Muscle layer of duodenum (tissue), 2 donors: ENCODE measurements around the gene TMEM139.
A peak's percentile ranks its signal among the peaks of the same experiment; 100 is the strongest.
"Not testable (repeated sequence)": the region's sequence is repeated elsewhere in the genome, so short reads cannot be mapped to it uniquely, and the experiment has no call there.

ENCODE experiments used
- H3K27ac ChIP-seq: one replicate; pipeline ENCODE4 v1.7.0; 2013; ENCODE audit warnings: mild to moderate bottlenecking, low read length
- H3K27me3 ChIP-seq: one replicate; pipeline ENCODE4 v1.7.0; 2013; ENCODE audit warnings: low read depth, mild to moderate bottlenecking, control low read depth, low read length
- H3K36me3 ChIP-seq, 2 donors: one replicate each; pipeline ENCODE4 v1.7.0; 2013; ENCODE audit warnings: low read length in 2 of 2, control low read depth in 1 of 2, mild to moderate bottlenecking in 1 of 2; ENCODE audit not compliant: insufficient read depth in 2 of 2, control insufficient read depth in 1 of 2
- H3K4me1 ChIP-seq, 2 donors: one replicate each; pipeline ENCODE4 v1.7.0; 2013; ENCODE audit warnings: low read length in 2 of 2, mild to moderate bottlenecking in 2 of 2, control low read depth in 1 of 2, moderate library complexity in 1 of 2; ENCODE audit not compliant: insufficient read depth in 2 of 2, control insufficient read depth in 1 of 2
- H3K4me3 ChIP-seq, 2 donors: one replicate each; pipeline ENCODE4 v1.7.0; 2013; ENCODE audit warnings: low read length in 2 of 2, low read depth in 1 of 2, mild to moderate bottlenecking in 1 of 2
- H3K9me3 ChIP-seq, 2 donors: one replicate each; pipeline ENCODE4 v1.7.0; 2013; ENCODE audit warnings: low read length in 2 of 2, control low read depth in 1 of 2, mild to moderate bottlenecking in 1 of 2; ENCODE audit not compliant: control insufficient read depth in 1 of 2
- donor health status: healthy.

The TMEM139 gene

DNA sequence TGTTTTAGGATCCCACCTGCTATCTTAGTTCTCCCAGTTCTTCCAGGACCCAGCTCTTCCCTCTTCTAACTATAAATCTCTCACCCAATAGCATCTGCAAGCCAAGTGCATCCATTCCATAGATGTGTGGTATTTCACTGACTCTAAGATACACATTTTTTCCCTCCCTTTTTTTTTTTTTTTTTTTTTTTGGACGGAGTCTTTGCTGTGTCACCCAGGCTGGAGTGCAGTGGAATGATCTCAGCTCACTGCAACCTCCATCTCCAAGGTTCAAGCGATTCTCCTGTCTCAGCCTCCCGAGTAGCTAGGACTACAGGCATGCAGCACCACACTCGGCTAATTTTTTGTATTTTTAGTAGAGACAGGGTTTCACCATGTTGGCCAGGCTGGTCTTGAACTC lies 5.1 kb downstream of the TMEM139 start:
- Histone ChIP-seq H3K4me3 (peak overlapping the region in 1 of 2 donors; percentile 90), H3K4me1 (peaks cover 5 to 32% of the 10 kb centered on the region in 2 donors), H3K36me3 (peaks cover 27% of the 10 kb centered on the region in 2 donors)
- H3K27me3 ChIP-seq, H3K27ac ChIP-seq, H3K9me3 ChIP-seq: not testable (repeated sequence)

DNA sequence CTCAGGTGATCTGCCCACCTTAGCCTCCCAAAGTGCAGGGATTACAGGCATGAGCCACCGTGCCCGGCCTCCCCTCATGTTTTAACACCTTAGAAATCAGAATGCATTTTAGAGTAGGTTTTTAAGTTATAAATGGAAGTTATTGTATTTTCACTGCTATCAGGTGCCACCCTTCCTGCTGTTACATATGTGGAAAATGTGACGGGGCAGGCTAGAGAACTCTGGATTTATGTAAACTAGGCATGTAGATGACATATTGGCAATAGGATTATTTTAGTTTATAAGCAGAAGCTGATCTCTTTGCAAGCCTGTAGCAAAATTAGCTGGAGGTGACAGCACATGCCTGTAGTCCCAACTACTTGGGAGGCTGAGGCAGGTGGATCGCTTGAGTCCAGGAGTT lies 5.5 kb downstream of the TMEM139 start:
- Histone ChIP-seq H3K4me1 (peaks cover 5 to 32% of the 10 kb centered on the region in 2 donors), H3K4me3 (no peak overlapping the region), H3K27me3 (no peaks in the 10 kb centered on the region), H3K9me3 (no peaks in the 10 kb centered on the region), H3K36me3 (peaks cover 31 to 32% of the 10 kb centered on the region in 2 donors), H3K27ac (no peak overlapping the region)

DNA sequence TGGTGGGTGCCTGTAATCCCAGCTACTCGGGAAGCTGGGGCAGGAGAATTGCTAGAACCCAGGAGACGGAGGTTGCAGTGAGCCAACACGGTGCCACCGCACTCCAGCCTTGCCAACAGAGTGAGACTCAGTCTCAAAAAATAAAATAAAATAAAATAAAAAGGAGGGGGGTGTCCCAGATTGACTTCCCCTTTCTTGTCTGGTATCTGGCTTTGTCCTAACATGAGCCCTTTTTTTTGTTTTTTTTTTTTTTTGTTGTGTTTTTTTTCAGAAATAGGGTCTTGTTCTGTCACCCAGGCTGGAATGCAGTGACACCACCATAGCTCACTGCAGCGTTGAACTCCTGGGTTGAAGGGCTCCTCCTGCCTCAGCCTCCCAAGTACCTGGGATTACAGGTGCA lies 8.1 kb downstream of the TMEM139 start:
- H3K27ac ChIP-seq = no peak overlapping the region
- H3K4me1 ChIP-seq = peaks cover 0 to 23% of the 10 kb centered on the region in 2 donors
- H3K4me3 ChIP-seq = no peak overlapping the region
- no peaks in the 10 kb centered on the region for H3K9me3 ChIP-seq
- H3K27me3 ChIP-seq = no peaks in the 10 kb centered on the region
- peaks cover 42 to 46% of the 10 kb centered on the region in 2 donors for H3K36me3 ChIP-seq

DNA sequence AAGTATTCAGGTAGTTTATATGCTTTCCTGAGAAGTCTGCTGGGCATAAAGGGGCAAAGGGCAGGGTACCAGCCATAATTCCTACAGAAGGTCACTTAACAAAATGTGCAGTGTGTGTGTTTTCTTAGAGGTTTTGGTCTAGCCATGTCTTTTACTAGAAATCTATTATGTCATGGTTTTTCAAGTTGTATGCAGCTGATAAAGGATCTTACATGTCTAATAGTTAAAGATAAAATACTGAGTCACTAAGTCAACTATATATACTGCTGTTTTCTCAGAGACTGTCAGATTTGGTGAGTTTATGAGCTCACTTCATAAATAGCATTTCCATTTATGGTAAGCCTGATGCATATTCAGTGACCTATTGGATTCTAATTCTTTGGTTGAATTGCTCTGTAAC lies 11.1 kb downstream of the TMEM139 start:
- no peak overlapping the region for H3K4me3 ChIP-seq
- no peaks in the 10 kb centered on the region for H3K27me3 ChIP-seq
- no peak overlapping the region for H3K27ac ChIP-seq
- peaks cover 4% of the 10 kb centered on the region in 2 donors for H3K4me1 ChIP-seq
- H3K9me3 ChIP-seq = no peaks in the 10 kb centered on the region
- H3K36me3 ChIP-seq = peaks cover 65 to 68% of the 10 kb centered on the region in 2 donors

DNA sequence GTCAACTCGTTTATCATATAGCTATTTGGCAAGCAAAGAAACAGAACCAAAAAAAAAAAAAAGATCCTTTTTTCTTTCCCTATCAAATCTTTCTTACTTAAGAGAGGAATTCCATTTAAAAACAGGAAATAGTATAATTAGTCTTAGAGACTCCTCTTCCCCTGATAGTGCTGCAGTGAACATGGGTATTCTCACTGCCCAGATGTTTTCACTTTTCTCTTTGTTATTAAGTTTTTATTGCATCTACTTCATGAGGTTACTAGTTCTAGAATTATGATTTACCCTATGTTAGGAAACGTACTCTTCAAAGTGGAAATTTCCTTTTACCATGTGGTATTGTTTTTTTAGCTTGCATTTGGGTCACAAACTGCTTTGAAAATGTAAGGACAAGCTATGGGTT lies 11.9 kb downstream of the TMEM139 start:
- Histone ChIP-seq H3K27ac (no peak overlapping the region), H3K27me3 (no peaks in the 10 kb centered on the region), H3K4me3 (no peak overlapping the region), H3K9me3 (no peaks in the 10 kb centered on the region), H3K36me3 (peaks cover 68 to 75% of the 10 kb centered on the region in 2 donors), H3K4me1 (peaks cover 0 to 6% of the 10 kb centered on the region in 2 donors)

DNA sequence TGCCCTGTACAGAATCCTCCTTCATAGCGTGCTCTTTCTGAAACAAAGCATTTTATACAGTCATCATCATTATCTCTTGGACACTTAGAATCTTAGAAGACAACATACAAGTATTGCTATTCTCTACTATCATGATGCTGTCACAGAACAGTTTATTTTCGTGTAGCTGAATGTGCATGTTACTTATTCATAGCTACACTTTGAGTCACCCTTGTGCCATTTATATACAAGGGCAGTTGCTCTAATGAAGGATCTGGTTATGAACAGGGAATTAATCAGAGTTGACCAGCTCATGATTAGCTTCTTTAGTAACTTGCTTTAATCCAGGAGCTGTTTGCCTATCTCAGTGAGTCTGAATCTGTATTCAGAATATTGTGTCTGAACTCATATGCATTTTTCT lies 14.6 kb downstream of the TMEM139 start:
- Histone ChIP-seq H3K4me3 (no peak overlapping the region), H3K27ac (no peak overlapping the region), H3K36me3 (peaks cover 68 to 75% of the 10 kb centered on the region in 2 donors), H3K4me1 (peaks cover 0 to 6% of the 10 kb centered on the region in 2 donors), H3K27me3 (no peaks in the 10 kb centered on the region), H3K9me3 (no peaks in the 10 kb centered on the region)

DNA sequence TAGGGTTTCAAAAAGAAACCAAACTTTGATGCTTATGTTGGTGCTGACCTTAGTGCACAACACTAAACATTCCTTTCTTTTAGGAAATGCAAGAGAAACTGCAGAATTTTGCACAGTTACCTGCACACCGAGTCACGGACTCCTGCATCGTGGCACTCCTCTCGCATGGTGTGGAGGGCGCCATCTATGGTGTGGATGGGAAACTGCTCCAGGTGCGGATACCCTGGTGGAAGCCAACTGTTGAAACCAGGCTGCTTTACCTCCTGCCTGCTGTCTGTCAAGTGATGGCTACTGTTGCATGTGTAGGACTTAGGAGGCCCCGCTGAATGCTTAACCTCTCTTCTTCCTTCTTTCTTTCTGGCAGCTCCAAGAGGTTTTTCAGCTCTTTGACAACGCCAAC lies 15.1 kb downstream of the TMEM139 start:
- Histone ChIP-seq H3K27me3 (no peaks in the 10 kb centered on the region), H3K27ac (no peak overlapping the region), H3K36me3 (peaks cover 69 to 75% of the 10 kb centered on the region in 2 donors), H3K4me3 (no peak overlapping the region), H3K9me3 (no peaks in the 10 kb centered on the region), H3K4me1 (peaks cover 0 to 6% of the 10 kb centered on the region in 2 donors)

DNA sequence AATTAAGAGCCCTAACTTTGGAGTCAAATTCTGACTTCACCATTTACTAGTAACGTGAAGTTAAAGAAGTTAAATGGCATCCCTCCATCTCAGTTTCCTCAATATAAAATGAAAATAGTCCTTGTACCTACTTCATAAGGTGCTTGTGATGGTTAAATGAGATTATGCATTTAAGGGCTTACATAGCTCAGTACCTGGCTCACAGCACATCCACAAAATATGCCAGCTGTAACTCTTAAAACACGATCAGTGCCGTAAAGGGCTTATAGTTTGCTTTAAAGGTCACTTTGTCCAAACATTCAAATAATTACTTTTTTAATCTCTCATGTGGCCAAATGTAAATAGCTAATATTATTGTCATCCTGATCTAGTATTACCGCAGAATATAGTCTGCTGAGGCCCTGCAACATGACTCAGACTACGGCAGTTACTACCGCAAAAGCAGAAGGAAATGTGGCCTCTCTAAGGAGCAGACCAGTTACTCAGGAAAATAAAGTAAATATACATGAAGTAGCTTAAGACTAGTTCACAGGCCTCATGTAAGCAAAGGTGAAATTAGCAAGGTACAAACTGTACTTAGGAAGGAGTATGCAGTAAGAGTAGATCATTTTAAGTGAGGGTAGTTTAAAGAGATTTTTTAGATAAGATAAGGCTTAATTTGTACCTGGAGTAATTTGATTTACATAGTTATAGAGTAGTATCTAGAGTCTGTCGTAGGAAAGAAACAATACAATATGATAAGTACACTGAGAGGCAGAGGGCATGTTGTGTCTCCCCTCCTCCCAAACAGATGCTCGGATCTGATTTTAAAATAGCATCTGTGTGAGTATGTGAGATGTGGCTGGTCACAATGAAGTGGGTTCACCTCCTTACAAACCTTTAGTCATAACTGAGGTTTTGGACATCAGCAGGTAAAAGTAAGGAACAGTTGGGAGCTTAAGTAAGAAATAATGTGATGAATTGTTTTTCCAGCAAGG lies 16.5 kb downstream of the TMEM139 start:
- no peaks in the 10 kb centered on the region for H3K27me3 ChIP-seq
- no peak overlapping the region for H3K27ac ChIP-seq
- H3K4me3 ChIP-seq = no peak overlapping the region
- peaks cover 64 to 72% of the 10 kb centered on the region in 2 donors for H3K36me3 ChIP-seq
- no peaks in the 10 kb centered on the region for H3K9me3 ChIP-seq
- H3K4me1 ChIP-seq = peaks cover 0 to 6% of the 10 kb centered on the region in 2 donors

DNA sequence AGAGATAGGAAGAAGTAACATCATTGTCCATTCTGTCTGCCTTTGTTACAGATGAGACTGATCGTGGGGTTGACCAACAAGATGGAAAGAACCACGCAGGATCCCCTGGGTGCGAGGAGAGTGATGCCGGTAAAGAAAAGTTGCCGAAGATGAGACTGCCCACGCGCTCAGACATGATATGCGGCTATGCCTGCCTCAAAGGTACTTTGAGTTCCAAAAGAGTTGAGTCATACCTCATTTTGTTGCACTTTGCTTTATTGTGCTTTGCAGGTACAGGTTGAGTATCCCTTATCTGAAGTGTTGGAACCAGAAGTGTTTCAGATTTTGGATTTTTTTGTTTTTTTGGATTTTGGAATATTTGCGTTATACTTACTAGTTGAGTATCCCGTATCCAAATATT lies 19.0 kb downstream of the TMEM139 start:
- Histone ChIP-seq H3K27me3 (no peaks in the 10 kb centered on the region), H3K27ac (no peak overlapping the region), H3K4me3 (no peak overlapping the region), H3K36me3 (peaks cover 69 to 82% of the 10 kb centered on the region in 2 donors), H3K9me3 (no peaks in the 10 kb centered on the region), H3K4me1 (peaks cover 0 to 6% of the 10 kb centered on the region in 2 donors)

DNA sequence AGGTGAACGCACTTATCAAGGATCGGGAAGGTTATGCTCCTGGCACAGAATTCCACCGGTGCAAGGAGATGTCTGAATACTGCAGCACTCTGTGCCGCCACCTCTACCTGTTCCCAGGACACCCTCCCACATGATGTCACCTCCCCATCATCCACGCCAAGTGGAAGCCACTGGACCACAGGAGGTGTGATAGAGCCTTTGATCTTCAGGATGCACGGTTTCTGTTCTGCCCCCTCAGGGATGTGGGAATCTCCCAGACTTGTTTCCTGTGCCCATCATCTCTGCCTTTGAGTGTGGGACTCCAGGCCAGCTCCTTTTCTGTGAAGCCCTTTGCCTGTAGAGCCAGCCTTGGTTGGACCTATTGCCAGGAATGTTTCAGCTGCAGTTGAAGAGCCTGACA lies 20.2 kb downstream of the TMEM139 start:
- no peak overlapping the region for H3K4me3 ChIP-seq
- H3K36me3 ChIP-seq = peaks cover 61 to 78% of the 10 kb centered on the region in 2 donors

DNA sequence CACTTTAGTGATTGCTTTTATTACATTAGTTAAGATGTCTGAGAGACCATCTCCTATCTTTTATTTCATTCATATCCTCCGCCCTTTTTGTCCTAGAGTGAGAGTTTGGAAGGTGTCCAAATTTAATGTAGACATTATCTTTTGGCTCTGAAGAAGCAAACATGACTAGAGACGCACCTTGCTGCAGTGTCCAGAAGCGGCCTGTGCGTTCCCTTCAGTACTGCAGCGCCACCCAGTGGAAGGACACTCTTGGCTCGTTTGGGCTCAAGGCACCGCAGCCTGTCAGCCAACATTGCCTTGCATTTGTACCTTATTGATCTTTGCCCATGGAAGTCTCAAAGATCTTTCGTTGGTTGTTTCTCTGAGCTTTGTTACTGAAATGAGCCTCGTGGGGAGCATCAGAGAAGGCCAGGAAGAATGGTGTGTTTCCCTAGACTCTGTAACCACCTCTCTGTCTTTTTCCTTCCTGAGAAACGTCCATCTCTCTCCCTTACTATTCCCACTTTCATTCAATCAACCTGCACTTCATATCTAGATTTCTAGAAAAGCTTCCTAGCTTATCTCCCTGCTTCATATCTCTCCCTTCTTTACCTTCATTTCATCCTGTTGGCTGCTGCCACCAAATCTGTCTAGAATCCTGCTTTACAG lies 20.8 kb downstream of the TMEM139 start:
- peaks cover 0 to 5% of the 10 kb centered on the region in 2 donors for H3K4me1 ChIP-seq
- H3K4me3 ChIP-seq = no peak overlapping the region
- H3K36me3 ChIP-seq = peaks cover 55 to 71% of the 10 kb centered on the region in 2 donors
- no peaks in the 10 kb centered on the region for H3K27me3 ChIP-seq
- H3K9me3 ChIP-seq = no peaks in the 10 kb centered on the region
- no peak overlapping the region for H3K27ac ChIP-seq

More for the DNA sequence above, 20.2 kb downstream of the TMEM139 start:
- Histone ChIP-seq H3K9me3 (no peaks in the 10 kb centered on the region), H3K27me3 (no peaks in the 10 kb centered on the region), H3K27ac (no peak overlapping the region), H3K4me1 (peaks cover 0 to 6% of the 10 kb centered on the region in 2 donors)
